GM04504 (cell line): ENCODE measurements around the gene UBFD1.
"Not testable (repeated sequence)": the region's sequence is repeated elsewhere in the genome, so short reads cannot be mapped to it uniquely, and the experiment has no call there.

Experiments
- DNase-seq: peaks from one replicate; pipeline ENCODE4 v3.0.0-alpha.2; 2012; ENCODE audit warnings: low read depth

UBFD1 gene

DNA sequence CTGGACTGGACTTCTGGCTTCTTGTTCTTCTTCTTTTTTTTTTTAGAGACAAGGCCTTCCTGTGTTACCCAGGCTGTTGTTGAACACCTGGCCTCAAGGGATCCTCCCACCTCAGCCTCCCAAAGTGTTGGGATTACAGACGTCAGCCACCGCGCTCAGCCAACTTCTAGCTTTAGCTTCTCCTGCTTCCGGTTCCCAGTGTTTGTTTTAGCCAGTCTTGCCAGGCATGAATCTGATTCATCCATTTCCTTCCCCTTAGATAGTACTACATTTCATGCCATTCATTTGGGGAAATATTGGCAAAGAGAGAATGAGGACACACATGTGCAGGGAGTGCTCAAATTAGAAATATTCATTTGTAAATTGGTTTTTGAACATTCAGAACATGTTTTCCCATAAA, 50.7 kb downstream of the UBFD1 start:
- no peak for DNase-seq

DNA sequence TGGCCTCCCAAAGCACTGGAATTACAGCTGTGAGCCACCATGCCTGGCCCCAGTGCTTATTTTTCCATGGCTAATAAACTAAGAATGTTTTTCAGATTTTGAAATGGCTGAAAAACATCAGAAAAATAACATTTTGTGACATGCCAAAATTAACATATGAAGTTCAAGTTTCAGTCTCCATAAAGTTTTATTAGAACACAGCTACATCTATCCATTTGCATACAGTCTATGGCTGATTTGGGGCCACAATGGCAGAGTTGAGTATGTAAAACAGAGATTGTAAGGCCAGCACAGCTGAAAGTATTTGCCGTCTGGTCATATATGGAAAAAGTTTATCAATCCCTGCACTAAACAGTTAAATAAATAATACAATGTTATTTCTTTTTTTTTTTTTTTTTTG, 52.4 kb downstream of the UBFD1 start:
- no peak for DNase-seq

DNA sequence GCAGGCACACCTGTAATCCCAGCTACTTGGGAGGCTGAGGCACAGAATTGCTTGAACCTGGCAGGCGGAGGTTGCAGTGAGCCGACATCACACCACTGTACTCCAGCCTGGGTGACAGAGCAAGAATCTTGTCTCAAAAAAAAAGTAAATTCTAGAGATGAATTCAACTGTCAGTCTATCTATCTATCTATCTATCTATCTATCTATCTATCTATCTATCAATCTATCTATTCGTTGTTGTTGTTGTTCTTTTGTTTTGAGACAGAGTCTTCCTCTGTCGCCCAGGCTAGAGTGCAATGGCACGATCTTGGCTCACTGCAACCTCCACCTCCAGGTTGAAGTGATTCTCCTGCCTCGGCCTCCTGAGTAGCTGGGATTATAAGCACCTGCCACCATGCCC, 53.4 kb downstream of the UBFD1 start:
- not testable (repeated sequence) for DNase-seq

DNA sequence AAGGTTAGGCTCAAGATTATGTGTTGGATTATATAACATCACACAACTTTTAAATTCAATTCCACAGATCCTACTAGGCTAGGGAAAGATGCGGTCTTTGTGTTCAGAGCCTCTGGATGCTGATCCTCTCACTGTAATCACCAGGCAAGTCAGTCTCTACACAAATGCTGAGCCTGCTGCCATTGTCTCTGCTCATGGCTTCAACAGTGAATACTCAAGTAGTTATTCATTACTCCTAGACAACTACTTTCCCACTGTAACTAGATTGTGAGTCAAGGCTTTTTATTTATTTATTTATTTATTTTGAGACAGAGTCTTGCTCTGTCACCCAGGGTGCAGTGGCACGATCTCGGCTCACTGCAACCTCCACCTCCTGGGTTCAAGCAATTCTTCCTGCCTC, 54.4 kb downstream of the UBFD1 start:
- DNase-seq = no peak

DNA sequence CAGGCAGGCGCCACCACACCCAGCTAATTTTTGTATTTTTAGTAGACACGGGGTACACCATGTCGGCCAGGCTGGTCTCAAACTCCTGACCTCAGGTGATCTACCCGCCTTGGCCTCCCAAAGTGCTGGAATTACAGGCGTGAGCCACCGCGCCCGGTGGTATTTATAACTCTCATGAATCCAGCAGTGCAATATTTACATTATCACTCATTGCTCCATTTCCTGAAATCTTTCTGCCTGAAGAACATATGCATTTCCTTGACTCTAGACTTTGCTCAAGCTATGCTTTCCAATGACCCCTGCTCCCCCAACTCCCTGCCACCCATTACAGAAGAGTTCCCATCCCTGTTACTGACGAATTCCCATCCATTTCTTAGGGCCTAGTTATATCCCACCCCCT, 58.3 kb downstream of the UBFD1 start:
- no peak for DNase-seq
